Measurements from ENCODE around the gene USP24. TPM values are rescaled to one million over a fixed set of nuclear protein-coding genes. Genes with fewer than 3 reads are reported as not detected.
A peak's percentile ranks its signal among the peaks of the same experiment; 100 is the strongest.
"Not testable (repeated sequence)": the region's sequence is repeated elsewhere in the genome, so short reads cannot be mapped to it uniquely, and the experiment has no call there.

Gene USP24
- total RNA-seq, 1 experiment from 2014 or later: 35.3 TPM

DNA sequence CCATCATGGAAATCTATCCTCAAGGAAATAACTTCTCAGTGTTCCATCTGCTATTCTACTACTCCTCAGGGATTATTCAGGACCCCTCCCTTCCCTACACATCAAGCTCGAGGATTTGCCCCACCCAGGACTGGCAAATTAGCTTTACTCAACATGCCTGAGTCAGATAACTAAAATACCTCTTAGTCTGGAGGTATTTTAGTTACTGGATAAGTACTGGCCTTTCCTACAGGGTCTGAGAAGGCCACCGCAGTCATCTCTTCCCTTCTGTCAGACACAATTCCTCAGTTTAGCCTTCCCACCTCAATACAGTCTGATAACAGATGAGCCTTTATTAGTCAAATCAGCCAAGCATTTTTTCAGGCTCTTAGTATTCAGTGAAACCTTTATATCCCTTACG is 188.5 kb downstream of the USP24 start:
- H3K56ac ChIP-seq (ENCODE audit: insufficient read length, low read depth, low read length); H2BK12ac ChIP-seq (ENCODE audit: insufficient read length, low read depth, low read length); H3K14ac ChIP-seq (ENCODE audit: insufficient read depth, low read length); H3K27me3 ChIP-seq (ENCODE audit: insufficient read depth, low read length); H3K9me3 Mint-ChIP-seq; H3K4me3 Mint-ChIP-seq; H4K20me1 ChIP-seq (ENCODE audit: control insufficient read depth, insufficient read depth, insufficient read length); H3K27ac ChIP-seq (ENCODE audit: insufficient read length, low read depth, low read length); H4K8ac ChIP-seq (replicated peaks; ENCODE audit: insufficient read length, low read depth, low read length); H3K9me3 ChIP-seq (ENCODE audit: control insufficient read depth, low read depth, low read length); H2BK120ac ChIP-seq (ENCODE audit: low read depth, low read length, poor library complexity, severe bottlenecking); H3K9ac ChIP-seq (ENCODE audit: extremely low read depth, insufficient read length, low read length); H3K4me2 ChIP-seq (ENCODE audit: insufficient read depth, insufficient read length, low read length); H2BK15ac ChIP-seq (ENCODE audit: low read depth, low read length); H3K23ac ChIP-seq (ENCODE audit: insufficient read length, low read depth, low read length); H3K27me3 Mint-ChIP-seq (ENCODE audit: low read depth); H3K4ac ChIP-seq (ENCODE audit: low read depth, low read length); H2BK20ac ChIP-seq (ENCODE audit: low read depth, low read length, poor library complexity, severe bottlenecking); H3T11ph ChIP-seq (ENCODE audit: low read length); H3K18ac ChIP-seq (ENCODE audit: insufficient read length, low read depth, low read length); H3K4me1 ChIP-seq (ENCODE audit: insufficient read depth, low read length); H2BK5ac ChIP-seq (ENCODE audit: insufficient read length, low read length); H2AFZ ChIP-seq (ENCODE audit: low read length); H4K5ac ChIP-seq (ENCODE audit: insufficient read length, low read depth, low read length); H2AK5ac ChIP-seq (ENCODE audit: insufficient read length, low read length); H3K23me2 ChIP-seq (ENCODE audit: insufficient read length, low read depth, low read length, poor library complexity, severe bottlenecking); DNase-seq; H4K91ac ChIP-seq (ENCODE audit: insufficient read length, low read depth, low read length); H3K79me1 ChIP-seq (ENCODE audit: insufficient read depth, low read depth, low read length, poor library complexity, severe bottlenecking); H3K79me2 ChIP-seq (ENCODE audit: insufficient read depth, low read length); H3K27ac Mint-ChIP-seq: not testable (repeated sequence)
- WGBS (ENCODE audit: extremely low coverage, insufficient read length, low lambda C conversion rate): no CpG with 5 or more reads among the region's 3 CpGs
- Mint-ChIP-seq H3K36me3 (ENCODE audit: insufficient read depth in 1 of 3, low read depth in 3 of 3) (peaks cover 9 to 13% (median 12%) of the 10 kb centered on the region in 3 experiments; a peak in 6 of 7 replicates), H3K4me1 (peaks cover 35 to 53% of the 10 kb centered on the region in 2 experiments)

DNA sequence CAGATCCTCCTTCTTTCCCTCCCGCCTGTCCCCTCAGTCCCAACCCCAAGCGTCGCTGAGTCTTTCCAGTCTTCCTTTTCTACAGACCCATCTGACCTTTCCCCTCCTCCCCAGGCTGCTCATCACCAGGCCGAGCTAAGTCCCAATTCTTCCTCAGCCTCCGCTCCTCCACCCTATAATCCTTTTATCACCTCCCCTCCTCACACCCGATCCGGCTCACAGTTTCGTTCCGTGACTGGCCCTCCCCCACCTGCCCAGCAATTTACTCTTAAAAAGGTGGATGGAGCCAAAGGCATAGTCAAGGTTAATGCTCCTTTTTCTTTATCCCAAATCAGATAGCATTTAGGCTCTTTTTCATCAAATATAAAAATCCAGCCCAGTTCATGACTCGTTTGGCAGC is 191.0 kb downstream of the USP24 start:
- WGBS (ENCODE audit: extremely low coverage, insufficient read length, low lambda C conversion rate): no CpG with 5 or more reads among the region's 10 CpGs
- H3K4me3 Mint-ChIP-seq: not testable (repeated sequence)

More for the DNA sequence above, 191.0 kb downstream of the USP24 start:
- H3K4me1 Mint-ChIP-seq: peaks cover 32 to 55% of the 10 kb centered on the region in 2 experiments
- not testable (repeated sequence) for H3T11ph ChIP-seq (ENCODE audit: low read length); H3K79me2 ChIP-seq (ENCODE audit: insufficient read depth, low read length); H3K79me1 ChIP-seq (ENCODE audit: insufficient read depth, low read depth, low read length, poor library complexity, severe bottlenecking); H4K5ac ChIP-seq (ENCODE audit: insufficient read length, low read depth, low read length); H3K4ac ChIP-seq (ENCODE audit: low read depth, low read length); H2BK120ac ChIP-seq (ENCODE audit: low read depth, low read length, poor library complexity, severe bottlenecking); H3K9ac ChIP-seq (ENCODE audit: extremely low read depth, insufficient read length, low read length); H3K18ac ChIP-seq (ENCODE audit: insufficient read length, low read depth, low read length); H3K9me3 Mint-ChIP-seq; DNase-seq; H4K20me1 ChIP-seq (ENCODE audit: control insufficient read depth, insufficient read depth, insufficient read length); H3K56ac ChIP-seq (ENCODE audit: insufficient read length, low read depth, low read length); H2BK15ac ChIP-seq (ENCODE audit: low read depth, low read length); H2BK12ac ChIP-seq (ENCODE audit: insufficient read length, low read depth, low read length); H3K14ac ChIP-seq (ENCODE audit: insufficient read depth, low read length); H4K8ac ChIP-seq (replicated peaks; ENCODE audit: insufficient read length, low read depth, low read length); H3K4me1 ChIP-seq (ENCODE audit: insufficient read depth, low read length); H2AK5ac ChIP-seq (ENCODE audit: insufficient read length, low read length); H4K91ac ChIP-seq (ENCODE audit: insufficient read length, low read depth, low read length); H3K27ac ChIP-seq (ENCODE audit: insufficient read length, low read depth, low read length); H3K23me2 ChIP-seq (ENCODE audit: insufficient read length, low read depth, low read length, poor library complexity, severe bottlenecking); H3K27me3 Mint-ChIP-seq (ENCODE audit: low read depth); H2BK20ac ChIP-seq (ENCODE audit: low read depth, low read length, poor library complexity, severe bottlenecking); H3K23ac ChIP-seq (ENCODE audit: insufficient read length, low read depth, low read length); H2BK5ac ChIP-seq (ENCODE audit: insufficient read length, low read length); H3K4me2 ChIP-seq (ENCODE audit: insufficient read depth, insufficient read length, low read length); H2AFZ ChIP-seq (ENCODE audit: low read length); H3K27me3 ChIP-seq (ENCODE audit: insufficient read depth, low read length); H3K36me3 Mint-ChIP-seq (ENCODE audit: insufficient read depth in 1 of 3, low read depth in 3 of 3); H3K9me3 ChIP-seq (ENCODE audit: control insufficient read depth, low read depth, low read length)
- peak overlapping the region in 1 of 3 experiments; percentile 47; a peak in 1 of 7 replicates for H3K27ac Mint-ChIP-seq

Measured in H9 (cell line).